GM21528 (cell line): ENCODE measurements around the gene STEAP1.
"Not testable (repeated sequence)": the region's sequence is repeated elsewhere in the genome, so short reads cannot be mapped to it uniquely, and the experiment has no call there.

Source experiments
- ATAC-seq: cut with Tn5 transposase; IDR thresholded peaks from one replicate; pipeline ENCODE4 v1.9.1; 2021; ENCODE audit warnings: mild to moderate bottlenecking, moderate library complexity; ENCODE audit not compliant: unreplicated experiment, low FRiP score

Gene STEAP1

DNA sequence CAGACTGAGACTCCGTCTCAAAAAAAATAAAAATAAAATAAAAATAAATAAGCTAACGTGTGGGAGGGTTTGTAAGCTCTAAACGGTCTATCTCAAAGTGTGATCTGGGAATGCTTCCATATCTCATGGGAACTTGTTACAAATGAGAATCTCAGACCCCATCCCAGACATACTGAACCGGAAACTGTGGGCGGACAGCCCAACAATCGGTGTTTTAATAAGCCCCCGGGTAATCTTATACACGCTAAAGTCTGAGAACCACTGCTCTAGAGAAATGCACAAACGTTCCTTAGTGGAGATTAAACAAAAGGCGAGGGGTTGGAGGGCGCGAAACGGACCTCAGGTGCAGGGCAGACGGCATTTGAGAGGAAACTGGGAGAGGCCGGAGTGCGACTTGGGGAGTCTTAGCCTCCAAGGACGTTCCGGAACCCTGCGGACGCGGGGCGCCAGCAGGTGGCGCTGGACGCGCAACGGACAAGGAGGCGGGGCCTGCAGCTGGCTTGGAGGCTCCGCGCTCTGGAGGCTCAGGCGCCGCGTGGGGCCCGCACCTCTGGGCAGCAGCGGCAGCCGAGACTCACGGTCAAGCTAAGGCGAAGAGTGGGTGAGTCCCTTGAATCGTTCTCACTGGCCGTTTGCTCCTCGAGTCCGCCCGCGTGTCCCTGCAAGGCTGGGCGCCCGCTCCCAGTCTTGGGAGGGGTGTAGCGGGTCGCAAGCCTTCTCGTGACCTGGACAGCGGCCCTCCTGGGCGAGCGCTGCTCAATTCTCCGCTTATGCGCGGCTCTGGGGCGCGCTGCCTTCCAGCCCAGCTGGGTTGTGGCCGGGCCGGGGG is at the start of gene STEAP1:
Gene STEAP1 (plus strand): TSS at position 527 of the 829 bp plus-strand sequence. CDS start 5,320 bp downstream, outside the sequence.
- peak; percentile 97 for ATAC-seq

DNA sequence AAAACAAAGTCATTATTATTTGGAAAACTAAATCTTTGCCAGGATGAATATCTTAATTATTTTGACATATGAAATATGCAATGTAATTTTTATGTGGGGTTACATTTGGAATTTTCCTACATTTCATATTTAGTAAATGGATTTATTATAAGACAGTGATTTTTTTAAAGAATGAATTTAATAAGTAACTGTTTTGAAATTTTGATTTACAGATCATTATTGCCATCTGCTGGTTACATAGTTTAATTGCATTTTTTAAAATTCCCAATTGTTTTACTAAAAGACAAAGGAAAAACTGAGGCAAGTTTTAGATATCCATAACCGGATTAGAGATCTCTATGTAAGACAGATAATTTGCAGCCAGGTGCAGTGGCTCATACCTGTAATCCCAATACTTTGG is 39.3 kb upstream of the STEAP1 start:
- not testable (repeated sequence) for ATAC-seq

DNA sequence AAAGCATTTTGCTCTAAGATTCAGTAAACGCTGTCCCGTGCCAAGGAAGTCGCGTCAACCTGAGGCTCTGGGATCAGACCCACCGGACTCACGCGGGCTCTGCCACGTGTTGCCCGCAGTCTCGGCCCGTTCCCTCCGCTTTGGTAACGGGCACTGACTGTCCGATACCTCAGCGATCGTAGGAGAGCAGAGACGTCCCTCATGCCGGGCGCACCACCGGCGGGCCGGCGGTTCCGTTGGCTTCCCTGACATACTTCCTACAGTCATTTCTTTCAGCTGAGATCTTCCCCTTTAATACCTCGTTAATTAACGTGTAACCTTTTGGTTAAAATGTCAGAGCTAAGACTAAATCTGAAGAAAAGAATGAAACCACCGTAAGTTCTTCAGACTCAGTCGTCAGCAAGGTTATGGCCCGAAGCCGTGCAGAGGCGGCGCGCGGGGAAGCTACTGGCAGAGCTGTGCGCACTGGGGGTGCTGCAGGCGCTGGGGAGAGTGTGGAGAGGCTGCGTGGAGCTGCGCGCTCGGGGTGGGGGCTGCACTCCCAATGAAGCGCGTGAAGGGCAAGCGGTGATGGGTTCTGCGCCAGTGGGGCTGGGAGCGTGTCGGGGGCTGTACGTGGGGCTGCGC is 35.6 kb upstream of the STEAP1 start:
- not testable (repeated sequence) for ATAC-seq

DNA sequence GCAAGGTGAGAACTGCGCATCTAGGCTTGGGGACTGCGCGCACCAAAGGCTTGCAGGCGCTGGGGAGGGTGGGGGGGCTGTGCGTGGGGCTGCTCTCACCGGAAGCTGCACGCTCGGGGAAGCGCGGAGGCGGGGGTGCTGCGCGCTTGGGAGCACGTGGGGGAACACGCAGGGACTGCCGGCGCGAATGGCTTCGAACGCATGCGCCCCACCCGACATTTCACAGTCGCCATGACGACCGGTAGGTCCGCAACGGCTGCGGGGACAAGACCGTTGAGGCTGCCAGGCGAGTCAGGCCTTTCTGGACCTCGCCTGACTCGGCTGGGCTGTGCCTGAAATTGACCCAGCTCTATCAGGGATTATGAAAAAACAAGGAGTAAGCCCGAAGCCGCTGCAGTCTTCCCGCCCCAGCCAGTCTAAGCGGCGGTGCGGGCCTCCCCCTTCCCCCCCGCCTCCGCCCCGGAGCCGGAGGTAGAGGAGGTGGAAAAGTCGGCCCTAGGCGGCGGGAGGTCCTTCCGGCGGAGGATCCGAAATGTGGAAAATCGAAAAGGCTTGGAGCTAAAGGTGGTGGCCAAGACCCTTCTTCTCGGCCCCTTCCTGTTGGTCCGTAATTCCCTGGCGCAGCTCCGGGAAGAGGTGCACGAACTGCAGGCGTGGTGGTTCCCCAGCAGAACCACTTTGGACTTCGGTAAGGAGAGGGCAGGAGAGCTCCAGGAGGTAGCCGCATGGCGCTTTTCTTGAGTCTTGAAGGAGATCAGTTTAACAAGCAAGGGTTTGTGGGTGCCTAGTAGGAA is 34.9 kb upstream of the STEAP1 start:
- no peak for ATAC-seq

DNA sequence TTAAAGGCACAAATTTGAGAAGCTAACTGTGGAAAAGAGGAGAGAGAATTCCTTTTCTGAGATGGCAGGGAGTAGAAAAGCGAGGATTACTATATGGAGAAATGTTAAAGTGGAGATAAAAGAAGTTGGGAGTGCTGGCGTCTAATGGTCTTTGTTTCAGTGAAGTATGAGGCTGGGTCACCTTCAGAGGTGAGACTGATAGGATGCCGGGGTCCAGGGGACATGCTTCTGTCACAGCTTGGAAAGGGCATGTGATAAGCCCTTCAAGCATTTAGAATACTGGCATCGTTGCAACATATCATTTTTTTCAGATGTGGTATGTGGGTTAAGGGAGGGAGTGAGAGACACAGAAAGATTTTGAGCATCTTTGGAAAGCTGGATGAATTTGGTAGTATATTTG is 34.1 kb upstream of the STEAP1 start:
- ATAC-seq, result not testable (repeated sequence)

DNA sequence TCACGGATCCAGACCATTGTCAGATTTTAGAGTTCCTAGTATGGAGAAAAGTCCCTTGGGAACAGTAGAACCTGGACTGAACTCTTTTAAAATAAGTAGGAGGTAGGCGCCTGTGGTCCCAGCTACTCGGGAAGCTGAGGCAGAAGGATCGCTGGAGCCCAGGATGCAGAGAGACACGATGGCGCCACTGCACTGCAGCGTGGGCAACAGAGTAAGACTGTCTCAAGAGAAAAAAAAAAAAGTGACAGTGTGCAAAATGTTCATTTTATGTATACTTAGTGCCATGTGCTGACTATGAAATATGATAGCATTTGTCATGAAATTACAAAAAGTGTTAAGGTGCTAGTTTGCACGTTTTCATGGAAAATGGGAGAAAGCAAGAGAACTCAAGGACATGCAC is 22.5 kb upstream of the STEAP1 start:
- ATAC-seq, result not testable (repeated sequence)

DNA sequence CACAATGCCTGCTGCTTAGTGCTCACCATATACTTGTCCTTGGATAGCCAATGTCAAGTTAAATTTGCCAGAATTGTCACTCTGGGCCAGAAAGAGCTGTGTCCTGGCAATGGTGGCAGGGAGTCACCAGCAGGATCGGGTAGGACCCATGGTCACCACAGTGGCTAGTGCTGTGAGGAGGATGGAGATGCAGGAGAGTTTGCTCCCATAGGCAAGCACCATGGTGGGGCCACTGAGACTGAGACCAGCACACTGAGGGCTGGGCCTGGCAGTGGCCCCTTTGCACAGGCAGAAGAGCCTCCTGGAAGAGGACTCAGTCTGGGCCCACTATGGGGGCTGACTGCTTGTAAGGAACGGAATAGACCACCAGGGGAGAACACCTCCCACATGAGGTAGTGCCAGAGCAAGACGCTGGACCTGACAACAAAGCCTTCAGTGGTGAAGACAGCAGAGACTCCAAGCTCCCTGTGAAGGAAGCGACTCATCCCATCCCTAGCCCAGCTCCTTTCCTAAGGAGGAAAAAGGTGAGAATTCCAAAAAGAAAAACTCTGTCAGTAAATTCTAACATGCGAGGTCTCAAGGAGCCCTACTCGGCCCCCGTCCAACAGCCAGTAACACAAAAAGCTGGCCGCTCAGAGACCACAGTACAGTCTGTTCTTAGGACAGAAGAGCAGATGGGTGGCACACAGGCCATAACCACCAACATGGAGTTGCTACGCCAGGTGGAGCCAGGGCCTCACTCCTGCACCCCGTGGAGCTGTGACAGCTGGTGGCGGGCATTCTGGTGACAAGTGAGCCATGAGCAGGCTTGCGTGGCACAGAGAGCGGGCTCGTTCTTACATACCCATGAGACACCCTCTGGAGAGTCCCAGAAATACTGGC is 6.9 kb upstream of the STEAP1 start:
- ATAC-seq, result not testable (repeated sequence)

DNA sequence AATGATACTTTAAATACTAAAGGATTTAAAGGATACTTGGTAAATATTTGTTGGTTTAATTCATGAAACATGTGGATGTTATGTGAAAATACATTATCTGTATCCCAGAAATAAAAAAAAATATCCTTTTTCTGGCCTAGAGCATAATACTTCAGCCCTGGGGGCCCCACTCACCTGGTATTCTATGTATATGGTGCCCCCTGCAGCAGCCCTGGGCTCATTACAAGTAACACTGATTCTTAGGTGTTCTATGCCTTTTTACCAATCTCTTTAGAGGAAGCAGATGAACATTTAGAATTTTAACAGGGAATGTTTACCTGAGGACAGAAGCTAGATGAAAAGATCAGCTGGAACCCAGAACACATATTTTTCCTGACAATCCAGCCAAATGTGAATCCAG is 4.8 kb upstream of the STEAP1 start:
- not testable (repeated sequence) for ATAC-seq

DNA sequence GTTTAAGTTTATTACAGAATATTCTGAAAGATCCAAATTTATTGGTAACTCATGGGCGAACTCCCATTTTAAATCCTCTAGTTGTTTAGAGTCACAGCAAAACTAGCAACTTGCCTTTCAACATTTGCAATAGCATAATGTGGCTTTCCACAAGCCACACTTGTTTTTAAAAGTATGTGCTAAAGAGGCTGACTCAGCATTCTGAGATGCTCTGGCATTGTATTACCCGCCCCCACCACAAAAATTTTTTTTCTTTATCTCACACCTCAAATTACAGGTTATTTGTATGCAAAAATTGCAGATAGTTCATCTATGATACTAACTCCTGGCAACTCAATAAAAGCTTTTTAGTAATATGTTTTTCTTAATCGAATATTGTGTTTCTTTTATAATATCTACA is 2.4 kb upstream of the STEAP1 start:
- not testable (repeated sequence) for ATAC-seq

DNA sequence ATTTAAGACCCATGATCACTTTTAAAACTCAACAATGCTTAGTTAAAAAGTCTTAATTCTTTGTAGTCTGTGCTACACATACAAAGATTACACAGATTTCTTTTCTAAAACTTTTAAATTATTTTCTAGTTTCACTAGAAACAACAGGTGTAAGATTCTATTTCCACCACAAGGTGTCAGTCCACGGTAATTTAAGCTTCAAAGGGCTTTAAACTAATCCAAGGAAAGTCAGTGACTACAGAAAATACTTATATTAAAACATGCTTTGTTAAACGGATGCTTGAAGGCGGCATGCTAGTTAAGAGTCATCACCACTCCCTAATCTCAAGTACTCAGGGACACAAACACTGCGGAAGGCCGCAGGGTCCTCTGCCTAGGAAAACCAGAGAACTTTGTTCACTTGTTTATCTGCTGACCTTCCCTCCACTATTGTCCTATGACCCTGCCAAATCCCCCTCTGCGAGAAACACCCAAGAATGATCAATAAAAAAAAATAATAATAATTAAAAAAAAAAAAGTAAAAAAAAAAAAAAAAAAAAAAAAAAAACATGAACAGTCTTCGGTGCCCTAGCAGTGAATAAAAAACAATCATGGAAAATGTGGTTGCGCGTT is 1.5 kb upstream of the STEAP1 start:
- ATAC-seq, result not testable (repeated sequence)

DNA sequence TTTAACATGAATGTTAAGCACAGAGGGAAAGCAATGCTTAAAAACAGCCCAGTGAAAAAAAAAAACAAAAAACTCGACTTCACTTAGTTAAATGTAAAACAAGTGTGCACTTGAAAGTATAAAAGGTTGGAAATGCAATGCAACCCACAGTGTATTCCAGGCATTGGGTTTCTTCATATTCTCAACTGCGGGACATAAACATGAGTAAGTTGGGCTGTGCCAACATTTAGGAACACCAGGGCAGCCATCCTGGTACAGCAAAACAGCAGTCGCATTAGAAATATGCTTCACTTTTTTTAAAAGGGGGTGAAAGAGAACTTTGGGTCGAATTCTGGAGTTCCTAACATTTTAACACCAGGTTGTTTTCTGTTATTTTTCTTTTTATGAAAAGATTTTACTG is 937 bp downstream of the STEAP1 start:
- no peak for ATAC-seq

DNA sequence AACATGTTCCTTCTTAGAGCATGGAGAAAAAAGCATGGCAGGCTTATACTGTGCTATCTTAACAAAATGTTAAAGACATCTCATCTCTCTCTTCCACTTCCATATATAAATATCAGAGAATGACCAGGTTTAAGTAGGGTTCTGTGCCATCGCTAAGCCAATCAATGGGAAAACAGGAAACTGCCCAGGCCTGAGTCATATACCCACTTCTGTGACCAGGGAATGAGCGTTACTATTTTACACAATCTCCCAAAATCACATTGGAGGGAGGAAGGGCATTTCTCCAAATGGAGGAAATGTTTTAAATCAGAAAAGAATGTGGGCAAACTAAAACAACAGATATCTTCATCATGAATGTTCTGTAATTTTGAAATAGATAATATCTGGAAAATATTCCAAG is 3.1 kb downstream of the STEAP1 start:
- ATAC-seq, result not testable (repeated sequence)

DNA sequence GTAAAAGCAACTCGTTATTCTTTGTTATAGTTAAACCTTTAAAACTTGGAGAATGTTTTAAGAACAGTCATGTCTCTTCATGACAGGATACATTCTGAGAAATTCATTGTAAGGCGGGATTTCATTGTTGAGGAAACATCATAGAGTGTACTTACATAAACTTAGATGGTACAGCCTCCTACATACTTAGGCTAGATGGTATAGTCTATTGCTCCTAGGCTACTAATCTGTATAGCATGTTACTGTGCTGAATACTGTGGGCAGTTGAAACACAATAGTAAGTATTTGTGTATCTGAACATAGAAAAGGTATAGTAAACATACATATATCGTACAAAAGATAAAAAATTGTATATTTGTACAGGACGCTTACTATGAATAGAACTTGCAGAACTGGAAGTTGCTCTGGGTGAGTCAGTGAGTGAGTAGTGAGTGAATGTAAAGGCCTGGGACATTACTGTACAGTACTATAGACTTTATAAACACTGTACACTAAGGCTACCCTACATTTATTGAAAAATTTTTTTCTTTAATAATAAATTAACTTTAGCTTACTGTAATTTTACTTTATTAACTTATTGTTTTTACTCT is 3.6 kb downstream of the STEAP1 start:
- ATAC-seq, result not testable (repeated sequence)

DNA sequence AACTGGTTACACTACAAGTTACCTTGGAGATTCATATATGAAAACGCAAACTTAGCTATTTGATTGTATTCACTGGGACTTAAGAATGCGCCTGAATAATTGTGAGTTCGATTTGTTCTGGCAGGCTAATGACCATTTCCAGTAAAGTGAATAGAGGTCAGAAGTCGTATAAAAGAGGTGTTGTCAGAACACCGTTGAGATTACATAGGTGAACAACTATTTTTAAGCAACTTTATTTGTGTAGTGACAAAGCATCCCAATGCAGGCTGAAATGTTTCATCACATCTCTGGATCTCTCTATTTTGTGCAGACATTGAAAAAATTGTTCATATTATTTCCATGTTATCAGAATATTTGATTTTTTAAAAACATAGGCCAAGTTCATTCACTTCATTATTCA is 9.3 kb downstream of the STEAP1 start:
- no peak for ATAC-seq

DNA sequence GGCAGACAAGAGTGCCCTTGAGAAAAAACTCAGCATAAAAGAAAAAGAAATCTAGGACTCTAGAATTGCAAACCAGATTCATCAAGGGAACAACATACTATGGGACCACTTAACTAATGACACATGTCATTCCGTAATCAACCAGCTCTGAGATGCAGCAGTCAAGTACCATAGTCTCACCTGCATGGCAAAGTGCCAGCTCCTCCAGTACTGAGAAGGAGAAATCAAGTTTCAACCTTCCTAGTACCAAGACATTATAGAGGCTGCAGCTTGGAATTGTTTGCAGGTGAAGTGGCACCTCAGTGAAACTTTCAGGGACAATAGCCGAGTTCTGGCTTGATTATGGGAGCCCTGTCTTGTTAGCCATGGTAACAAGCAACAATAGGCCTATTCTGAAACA is 11.5 kb downstream of the STEAP1 start:
- ATAC-seq, result no peak

DNA sequence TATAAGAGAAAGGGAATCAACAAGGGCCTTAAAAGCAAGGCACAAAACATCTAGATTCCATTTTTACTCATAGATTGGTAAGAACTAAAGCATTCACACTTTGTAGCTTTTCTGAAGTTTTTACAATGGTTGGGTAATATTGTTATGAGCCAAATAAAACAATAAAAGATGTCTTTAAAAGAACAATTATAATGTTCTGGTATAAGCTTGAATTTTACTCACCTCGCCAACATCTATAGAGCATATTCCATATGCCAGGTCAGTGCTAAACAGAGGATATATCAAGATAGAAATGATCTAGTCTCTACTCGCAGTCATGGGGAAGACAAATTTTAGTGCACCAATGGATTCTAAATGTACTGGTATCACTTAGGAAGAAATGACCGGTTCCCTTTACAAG is 11.9 kb downstream of the STEAP1 start:
- no peak for ATAC-seq

DNA sequence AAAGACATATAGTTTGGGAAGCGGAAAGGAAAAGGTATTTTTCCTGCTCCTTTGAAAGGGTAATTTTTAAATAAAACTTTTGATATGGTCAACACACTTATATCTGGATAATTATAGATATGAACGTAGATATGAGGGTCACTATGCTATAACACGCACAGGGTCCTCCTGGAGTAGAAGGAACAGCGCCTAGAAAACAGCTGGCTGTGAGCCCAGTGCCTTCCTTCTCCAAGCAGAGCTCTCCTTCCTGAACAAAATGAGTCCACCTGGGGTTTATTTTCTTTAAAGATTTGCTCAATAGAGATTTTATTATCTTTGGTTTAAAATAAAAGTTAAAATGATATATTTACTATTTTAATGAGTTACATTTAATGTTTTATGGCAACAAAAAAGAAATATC is 13.1 kb downstream of the STEAP1 start:
- no peak for ATAC-seq

DNA sequence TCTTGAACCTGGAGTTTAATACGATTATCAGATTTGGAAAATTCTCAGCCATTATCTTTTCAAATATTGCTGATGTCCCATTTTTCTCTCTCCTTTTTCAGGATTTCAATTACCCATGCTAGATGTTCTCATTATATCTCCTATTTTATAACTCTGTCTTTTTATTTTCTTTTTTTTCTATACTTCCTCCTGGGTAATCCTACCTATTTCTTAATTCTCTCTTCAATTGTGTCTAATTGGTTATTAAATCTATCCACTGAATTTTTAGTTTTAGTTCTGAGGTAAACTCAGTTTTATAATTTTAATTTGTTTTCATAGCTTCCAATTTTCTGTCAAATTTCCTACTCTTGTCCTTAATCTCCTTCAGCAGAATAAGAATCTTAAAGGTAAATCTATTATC is 15.6 kb downstream of the STEAP1 start:
- no peak for ATAC-seq

DNA sequence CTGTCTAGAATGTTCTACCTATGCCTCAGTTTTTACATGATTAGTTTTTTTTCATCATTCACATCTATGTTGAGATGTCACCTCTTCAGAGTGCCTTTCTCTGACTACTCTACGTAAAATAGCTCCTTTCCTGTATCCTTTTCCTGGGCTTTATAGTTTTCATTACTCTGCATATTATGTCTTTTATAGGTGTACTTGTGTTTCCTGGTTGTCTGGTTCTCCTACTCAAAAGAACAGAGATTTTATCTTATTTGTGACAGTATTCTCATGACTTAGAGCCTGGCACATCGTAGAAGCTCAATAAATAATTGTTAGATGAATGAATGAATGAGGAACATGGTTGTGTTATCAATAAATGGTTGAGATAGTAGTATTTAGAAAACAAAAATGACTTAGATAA is 17.9 kb downstream of the STEAP1 start:
- no peak for ATAC-seq
